Keratinocyte (primary cell): ENCODE data around the gene SPATA16. TPM values are rescaled to one million over a fixed set of nuclear protein-coding genes. Genes with fewer than 3 reads are reported as not detected.

Experiments used
- DNase-seq: peaks from one replicate; pipeline ENCODE4 v3.0.0-alpha.2; 2011; ENCODE audit warnings: low read depth, missing footprints, low spot score
- FAIRE-seq: peaks from 2 replicates; lab custom pipeline; 2011; peaks lifted over from hg19 to GRCh38; lab: Jason Lieb, UNC
- H2AFZ ChIP-seq: 2 replicates; pipeline ENCODE4 v1.6.0; 2012; ENCODE audit warnings: low read length, control low read depth, inconsistent platforms; ENCODE audit not compliant: control insufficient read depth
- H3K27ac ChIP-seq: 2 replicates; pipeline ENCODE4 v1.5.1; 2011; ENCODE audit warnings: low read length; ENCODE audit not compliant: control insufficient read depth, insufficient read depth
- H3K27me3 ChIP-seq: 3 replicates; pipeline ENCODE4 v1.6.0; 2011; ENCODE audit warnings: low read length; ENCODE audit not compliant: control insufficient read depth, insufficient read depth; ENCODE audit errors: extremely low read depth
- H3K36me3 ChIP-seq, 2 experiments: 2 replicates in 1 of 2; 3 replicates in 1 of 2; pipeline ENCODE4 v1.5.1; 2011; ENCODE audit warnings: low read length in 2 of 2, mild to moderate bottlenecking in 1 of 2; ENCODE audit not compliant: control insufficient read depth in 2 of 2, insufficient read depth in 2 of 2; ENCODE audit errors: extremely low read depth in 1 of 2
- H3K4me1 ChIP-seq: 3 replicates; pipeline ENCODE4 v1.5.1; 2011; ENCODE audit warnings: low read length; ENCODE audit not compliant: control insufficient read depth, insufficient read depth; ENCODE audit errors: extremely low read depth
- H3K4me2 ChIP-seq: 3 replicates; pipeline ENCODE4 v1.6.0; 2011; ENCODE audit warnings: low read depth, low read length; ENCODE audit not compliant: control insufficient read depth, insufficient read depth; ENCODE audit errors: extremely low read depth
- H3K4me3 ChIP-seq, 3 experiments: fragments of 200-600 bp in 1 of 3; sonication (generic) in 1 of 3; 2 replicates in 2 of 3; 3 replicates in 1 of 3; pipeline ENCODE4 v1.5.1; 2011 to 2016; ENCODE audit warnings: low read length in 3 of 3, mild to moderate bottlenecking in 3 of 3, control low read depth in 2 of 3, inconsistent platforms in 1 of 3, low read depth in 1 of 3, mixed read lengths in 1 of 3, mixed run types in 1 of 3, moderate library complexity in 1 of 3; ENCODE audit not compliant: control insufficient read depth in 2 of 3, insufficient read depth in 2 of 3; ENCODE audit errors: extremely low read depth in 1 of 3
- H3K79me2 ChIP-seq: 2 replicates; pipeline ENCODE4 v1.6.0; 2012; ENCODE audit warnings: low read length; ENCODE audit not compliant: control insufficient read depth, insufficient read depth
- H3K9ac ChIP-seq: 3 replicates; pipeline ENCODE4 v1.6.0; 2011; ENCODE audit warnings: low read length; ENCODE audit not compliant: control insufficient read depth, insufficient read depth; ENCODE audit errors: extremely low read depth
- H3K9me1 ChIP-seq: 3 replicates; pipeline ENCODE4 v1.6.0; 2011; ENCODE audit warnings: low read length; ENCODE audit not compliant: control insufficient read depth, insufficient read depth; ENCODE audit errors: extremely low read depth
- H3K9me3 ChIP-seq: 2 replicates; pipeline ENCODE4 v1.5.1; 2012; ENCODE audit warnings: low read depth, low read length; ENCODE audit not compliant: control insufficient read depth
- H4K20me1 ChIP-seq: 3 replicates; pipeline ENCODE4 v1.6.0; 2011; ENCODE audit warnings: low read length; ENCODE audit not compliant: control insufficient read depth, insufficient read depth; ENCODE audit errors: extremely low read depth
- EZH2 ChIP-seq: IDR thresholded peaks from one replicate; pipeline ENCODE4 v1.6.1; 2012; ENCODE audit warnings: inconsistent platforms, mild to moderate bottlenecking, low read length, moderate library complexity
- dilution Hi-C: fragments of 300-500 bp; cut with MboI; formaldehyde crosslinking; loops from one replicate; pipeline ENCODE4 v1.7.0; 2020; ENCODE audit warnings: low sequenced_read_pairs; ENCODE audit not compliant: extremely low pct_ligation_motif_present
- polyA plus RNA-seq, 5 experiments: library from polyadenylated mRNA; depleted of rRNA in 3 of 5; stranded (reverse) in 3 of 5; stranded (forward) in 1 of 5; unstranded in 1 of 5; fragments of >200 nt; gene quantifications; 1 replicate in 1 of 5; 2 replicates in 3 of 5; 3 replicates in 1 of 5; pipeline versions ENCODE4 v1.2.1 to v1.2.3, GENCODE V29; 2011 to 2012; ENCODE audit warnings: missing spikeins in 2 of 5, low read depth in 1 of 5, low replicate concordance in 1 of 5
- TF ChIP-seq, protein P1 (sequence below), 3 experiments: IDR thresholded peaks in 1 of 3; conservative IDR thresholded peaks in 1 of 3; optimal IDR thresholded peaks in 1 of 3; 2 replicates in 2 of 3; 3 replicates in 1 of 3; pipeline versions ENCODE3 to v1.5.1; 2011; ENCODE audit warnings: low read length in 3 of 3, mild to moderate bottlenecking in 3 of 3, moderate library complexity in 2 of 3, control low read depth in 1 of 3, inconsistent platforms in 1 of 3; ENCODE audit not compliant: insufficient read depth in 2 of 3; ENCODE audit errors: extremely low read depth in 1 of 3

The SPATA16 gene
- polyA plus RNA-seq, 1 donor (not counting 4 experiments of a cell fraction or from before 2014, with no cell fraction given) = not detected

DNA sequence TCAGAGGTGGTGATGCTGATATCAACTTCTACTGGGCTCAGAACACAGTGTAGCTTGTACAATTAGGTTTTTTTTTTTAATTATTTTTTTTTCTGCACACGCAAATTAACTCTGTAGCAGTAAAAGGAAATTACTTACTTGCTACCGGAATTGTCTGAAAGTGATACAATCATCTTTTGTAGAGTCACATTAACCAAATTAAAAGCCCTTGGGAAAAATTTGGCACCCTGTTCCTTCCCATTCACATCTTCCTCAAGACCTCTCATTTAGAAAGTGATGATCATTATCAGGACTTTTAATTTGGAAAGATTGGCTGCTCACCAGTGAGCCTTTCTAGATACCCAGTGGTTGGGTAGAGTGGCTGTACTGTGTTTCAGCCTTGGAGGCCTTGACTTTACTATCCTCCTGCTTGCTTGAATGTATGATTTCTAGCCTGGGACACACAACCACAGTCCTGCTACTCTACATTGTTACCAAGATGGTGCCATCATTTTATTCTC, 232.2 kb downstream of the SPATA16 start:
- no peak overlapping the region for H3K27ac ChIP-seq
- no peak overlapping the region for H2AFZ ChIP-seq
- no peaks in the 10 kb centered on the region for H4K20me1 ChIP-seq
- H3K4me2 ChIP-seq = no peak overlapping the region
- FAIRE-seq (no peak), DNase-seq (no peak)
- H3K27me3 ChIP-seq = peaks cover 5% of the 10 kb centered on the region
- TF ChIP-seq, protein P1, sequence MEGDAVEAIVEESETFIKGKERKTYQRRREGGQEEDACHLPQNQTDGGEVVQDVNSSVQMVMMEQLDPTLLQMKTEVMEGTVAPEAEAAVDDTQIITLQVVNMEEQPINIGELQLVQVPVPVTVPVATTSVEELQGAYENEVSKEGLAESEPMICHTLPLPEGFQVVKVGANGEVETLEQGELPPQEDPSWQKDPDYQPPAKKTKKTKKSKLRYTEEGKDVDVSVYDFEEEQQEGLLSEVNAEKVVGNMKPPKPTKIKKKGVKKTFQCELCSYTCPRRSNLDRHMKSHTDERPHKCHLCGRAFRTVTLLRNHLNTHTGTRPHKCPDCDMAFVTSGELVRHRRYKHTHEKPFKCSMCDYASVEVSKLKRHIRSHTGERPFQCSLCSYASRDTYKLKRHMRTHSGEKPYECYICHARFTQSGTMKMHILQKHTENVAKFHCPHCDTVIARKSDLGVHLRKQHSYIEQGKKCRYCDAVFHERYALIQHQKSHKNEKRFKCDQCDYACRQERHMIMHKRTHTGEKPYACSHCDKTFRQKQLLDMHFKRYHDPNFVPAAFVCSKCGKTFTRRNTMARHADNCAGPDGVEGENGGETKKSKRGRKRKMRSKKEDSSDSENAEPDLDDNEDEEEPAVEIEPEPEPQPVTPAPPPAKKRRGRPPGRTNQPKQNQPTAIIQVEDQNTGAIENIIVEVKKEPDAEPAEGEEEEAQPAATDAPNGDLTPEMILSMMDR (optimal IDR thresholded peaks at IDR 0.05 in 1 of 3, IDR thresholded peaks at IDR 0.05 in 1 of 3, conservative IDR thresholded peaks at IDR 0.05 in 1 of 3; ENCODE audit: extremely low read depth in 1 of 3, insufficient read depth in 2 of 3, low read length in 3 of 3) = no peak
- TF ChIP-seq EZH2 = no peak
- H3K9me3 ChIP-seq = no peaks in the 10 kb centered on the region
- H3K36me3 ChIP-seq = no peaks in the 10 kb centered on the region
- no peaks in the 10 kb centered on the region for H3K79me2 ChIP-seq
- no peaks in the 10 kb centered on the region for H3K9me1 ChIP-seq
- dilution Hi-C loops = no loop called here
- H3K4me3 ChIP-seq = no peak overlapping the region
- no peaks in the 10 kb centered on the region for H3K4me1 ChIP-seq
- no peak overlapping the region for H3K9ac ChIP-seq

DNA sequence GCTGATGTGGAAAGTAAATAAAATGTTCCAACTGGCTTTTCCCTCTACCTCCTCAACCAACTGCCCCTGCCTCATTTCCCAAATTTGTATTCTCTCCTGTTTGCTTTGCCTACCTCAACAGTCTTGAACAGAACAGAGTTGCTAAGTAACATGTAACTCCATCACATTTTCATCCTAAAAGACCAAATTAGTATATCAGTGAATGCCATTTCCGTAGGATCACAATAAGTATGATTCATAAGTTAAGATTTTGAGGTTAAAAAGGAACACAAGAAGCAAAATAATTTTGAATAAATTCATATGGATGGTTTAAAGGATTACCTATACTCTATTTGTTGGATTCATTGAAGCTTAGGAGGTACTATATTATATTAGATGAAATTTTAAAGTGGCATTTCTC, 235.6 kb downstream of the SPATA16 start:
- dilution Hi-C loops = no loop called here
- no peak overlapping the region for H3K4me3 ChIP-seq
- FAIRE-seq (no peak), DNase-seq (no peak)
- H3K4me2 ChIP-seq = no peak overlapping the region
- no peaks in the 10 kb centered on the region for H4K20me1 ChIP-seq
- H3K9me1 ChIP-seq = no peaks in the 10 kb centered on the region
- H3K4me1 ChIP-seq = no peaks in the 10 kb centered on the region
- H3K27me3 ChIP-seq = peaks cover 5% of the 10 kb centered on the region
- no peak overlapping the region for H2AFZ ChIP-seq
- H3K9ac ChIP-seq = no peak overlapping the region
- no peak overlapping the region for H3K27ac ChIP-seq
- no peak for TF ChIP-seq EZH2
- TF ChIP-seq, protein P1 (optimal IDR thresholded peaks at IDR 0.05 in 1 of 3, IDR thresholded peaks at IDR 0.05 in 1 of 3, conservative IDR thresholded peaks at IDR 0.05 in 1 of 3; ENCODE audit: extremely low read depth in 1 of 3, insufficient read depth in 2 of 3, low read length in 3 of 3) = no peak
- H3K9me3 ChIP-seq = no peaks in the 10 kb centered on the region
- no peaks in the 10 kb centered on the region for H3K79me2 ChIP-seq
- no peaks in the 10 kb centered on the region for H3K36me3 ChIP-seq
